Kidney (tissue), 11 donors: Measurements from ENCODE around the gene SRGAP2C. TPM values are rescaled to one million over a fixed set of nuclear protein-coding genes. Genes with fewer than 3 reads are reported as not detected.
"Not testable (repeated sequence)": the region's sequence is repeated elsewhere in the genome, so short reads cannot be mapped to it uniquely, and the experiment has no call there.

Experiments
- DNase-seq, 5 donors: peaks; one replicate each; pipeline ENCODE4 v3.0.0-alpha.2; 2013 to 2020
- FAIRE-seq: peaks from 2 replicates; lab custom pipeline; 2012; peaks lifted over from hg19 to GRCh38; lab: Jason Lieb, UNC
- H3K27ac ChIP-seq, 2 donors: one replicate each; pipeline ENCODE4 v1.7.0; 2013; ENCODE audit warnings: low read depth in 2 of 2, low read length in 2 of 2, inconsistent platforms in 1 of 2
- H3K27me3 ChIP-seq: one replicate; pipeline ENCODE4 v1.7.1; 2013; ENCODE audit warnings: low read length, inconsistent platforms; ENCODE audit not compliant: control insufficient read depth, insufficient read depth
- H3K36me3 ChIP-seq, 3 donors: one replicate each; pipeline versions ENCODE4 v1.7.0 to v1.7.1; 2013; ENCODE audit warnings: low read length in 3 of 3, control low read depth in 1 of 3, inconsistent platforms in 1 of 3; ENCODE audit not compliant: insufficient read depth in 3 of 3, control insufficient read depth in 2 of 3
- H3K4me1 ChIP-seq, 3 donors: one replicate each; pipeline versions ENCODE4 v1.7.0 to v1.7.1; 2013; ENCODE audit warnings: low read length in 3 of 3, inconsistent platforms in 1 of 3, low read depth in 1 of 3; ENCODE audit not compliant: control insufficient read depth in 2 of 3, insufficient read depth in 2 of 3
- H3K4me3 ChIP-seq, 3 donors: one replicate each; pipeline versions ENCODE4 v1.7.0 to v1.8.1; 2013; ENCODE audit warnings: low read length in 3 of 3, control low read depth in 1 of 3, inconsistent platforms in 1 of 3
- H3K9ac ChIP-seq, 3 donors: one replicate each; pipeline versions ENCODE4 v1.7.0 to v1.7.1; 2013; ENCODE audit warnings: low read length in 3 of 3, control low read depth in 1 of 3, inconsistent platforms in 1 of 3
- H3K9me3 ChIP-seq, 3 donors: one replicate each; pipeline versions ENCODE4 v1.7.0 to v1.7.1; 2013; ENCODE audit warnings: low read length in 3 of 3, control low read depth in 1 of 3, inconsistent platforms in 1 of 3; ENCODE audit not compliant: control insufficient read depth in 2 of 3, insufficient read depth in 1 of 3
- intact Hi-C: fragments of 100-400 bp; cut with DNase I; formaldehyde crosslinking; loops from one replicate; pipeline ENCODE4 v1.11.1; 2022
- polyA plus RNA-seq: library from polyadenylated mRNA; stranded (reverse); fragments of 350-450 nt; fragmentation: Illumina TruSeq; extraction: RNeasy Lipid Tissue Mini Kit (QIAGEN cat#74804); gene quantifications from one replicate; pipeline ENCODE4 v1.2.3, GENCODE V29; 2014; ENCODE audit warnings: low read depth, low replicate concordance; ENCODE audit not compliant: insufficient read depth
- total RNA-seq: library from RNA; stranded (reverse); fragmentation: NEBNext Ultra II Directional; extraction: Animal tissue kit (Norgen Biotek cat#: 25700); gene quantifications from one replicate; pipeline ENCODE4 v1.2.1, GENCODE V29; 2021
- donor health status: control.
- donor health status: control.
- donor health status: DM: yes; HTN: yes; CAD: no.
- donor health status: Normal renal cell carcinoma (clear cell type).

Gene SRGAP2C
- total and polyA plus RNA-seq, 2 donors from 2014 or later, result 6.6 to 29.1 TPM

DNA sequence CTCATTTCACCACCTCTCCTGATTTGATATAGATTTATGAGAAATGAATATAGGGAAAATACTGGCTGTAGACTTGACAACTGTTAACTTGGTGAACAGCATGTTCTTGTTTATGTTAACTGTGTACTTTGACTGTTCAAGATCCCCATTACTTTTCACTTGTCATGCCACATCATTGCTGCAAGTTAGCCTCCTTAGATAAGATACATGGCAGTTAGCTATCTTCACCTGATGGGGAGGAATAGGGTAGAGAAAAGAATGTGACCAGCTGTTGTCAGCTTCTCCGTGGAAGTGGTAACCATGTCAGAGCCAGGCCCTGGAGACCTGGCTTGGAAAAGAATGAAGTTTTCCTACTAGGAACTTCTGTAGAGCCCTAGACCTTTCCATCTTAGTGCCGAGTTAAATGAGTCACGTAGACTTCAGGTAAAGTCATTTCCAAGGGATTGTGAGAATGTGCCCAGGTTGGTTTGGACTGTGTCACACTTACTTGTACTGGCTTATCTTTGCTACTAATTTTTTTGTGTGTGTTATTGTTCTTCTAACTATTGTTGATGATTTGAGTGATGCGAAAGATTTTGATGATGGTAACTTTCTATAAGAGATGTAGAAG, 41.6 kb downstream of the SRGAP2C start:
- FAIRE-seq, DNase-seq, H3K27me3 ChIP-seq, H3K4me1 ChIP-seq, intact Hi-C loops, H3K9ac ChIP-seq, H3K4me3 ChIP-seq, H3K9me3 ChIP-seq, H3K36me3 ChIP-seq, H3K27ac ChIP-seq: not testable (repeated sequence)

DNA sequence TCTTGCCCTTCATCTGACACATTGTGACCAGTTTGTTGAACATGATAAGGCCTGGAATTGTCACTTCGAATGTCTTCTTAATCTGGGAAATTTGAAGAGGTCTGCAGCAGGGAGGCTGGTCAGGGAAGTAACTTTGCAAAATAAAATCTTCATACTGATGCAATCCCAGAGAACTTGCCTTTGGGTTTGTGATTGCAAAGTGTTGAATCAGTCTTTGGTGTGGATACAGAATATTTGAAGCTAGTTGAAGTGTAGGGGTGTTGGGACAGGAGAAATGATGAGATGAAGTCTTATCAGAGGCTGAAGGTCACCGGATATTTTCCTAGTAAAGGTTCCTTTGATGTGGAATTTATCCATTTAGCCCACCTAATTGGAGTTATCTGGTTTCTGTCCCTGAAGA, 42.1 kb downstream of the SRGAP2C start:
- H3K4me3 ChIP-seq, H3K27ac ChIP-seq, DNase-seq, H3K27me3 ChIP-seq, H3K9me3 ChIP-seq, H3K36me3 ChIP-seq, intact Hi-C loops, FAIRE-seq, H3K9ac ChIP-seq, H3K4me1 ChIP-seq: not testable (repeated sequence)

DNA sequence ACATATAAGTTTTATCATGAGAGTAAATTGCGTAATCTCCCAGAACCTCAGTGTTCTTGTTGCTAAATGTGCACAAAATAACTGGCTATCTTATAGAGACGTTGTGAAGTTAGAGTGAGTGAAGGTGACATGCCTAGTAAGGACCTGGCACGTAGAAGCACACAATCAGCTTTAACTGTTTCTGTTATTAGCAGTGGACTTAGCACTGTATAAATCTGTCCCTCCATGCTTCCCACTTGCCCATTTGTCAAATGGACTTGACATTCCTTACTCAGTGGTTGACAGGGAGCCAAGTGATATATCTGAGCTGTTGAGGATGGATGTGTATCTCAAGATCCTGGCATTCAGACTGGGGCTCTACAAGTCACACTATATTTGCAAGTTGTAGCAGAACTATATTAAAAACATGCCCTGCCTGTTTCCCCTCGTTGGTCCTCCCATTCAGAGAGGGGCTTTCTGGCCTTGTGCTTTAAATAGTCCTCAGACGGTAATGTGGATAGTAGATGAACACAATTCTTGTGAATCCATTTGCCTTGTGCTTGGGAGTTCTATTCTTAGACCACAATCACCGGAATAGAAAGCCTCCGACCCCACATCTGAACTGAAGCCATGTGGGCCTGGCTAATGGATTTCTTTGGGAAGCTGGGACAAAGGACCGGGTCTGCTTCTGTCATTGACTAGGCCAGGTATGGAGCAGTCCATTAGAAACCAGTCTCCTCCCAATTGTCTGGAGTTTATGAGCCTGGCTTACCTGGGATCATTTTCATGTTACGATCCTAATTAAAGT, 43.0 kb downstream of the SRGAP2C start:
- H3K27ac ChIP-seq, H3K4me1 ChIP-seq, H3K4me3 ChIP-seq, H3K9me3 ChIP-seq, H3K9ac ChIP-seq, H3K36me3 ChIP-seq, intact Hi-C loops, FAIRE-seq, H3K27me3 ChIP-seq, DNase-seq: not testable (repeated sequence)

DNA sequence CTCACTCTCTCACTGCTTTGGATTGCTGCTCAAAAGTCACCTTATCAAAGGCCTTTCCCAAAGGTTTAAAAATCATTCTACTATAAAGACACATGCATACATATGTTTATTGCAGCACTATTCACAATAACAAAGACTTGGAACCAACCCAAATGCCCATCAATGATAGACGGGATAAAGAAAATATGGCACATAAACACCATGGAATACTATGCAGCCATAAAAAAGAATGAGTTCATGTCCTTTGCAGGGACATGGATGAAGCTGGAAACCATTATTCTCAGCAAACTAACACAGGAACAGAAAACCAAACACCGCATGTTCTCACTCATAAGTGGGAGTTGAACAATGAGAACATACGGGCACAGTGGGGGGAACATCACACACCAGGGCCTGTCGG, 45.9 kb downstream of the SRGAP2C start:
- H3K36me3 ChIP-seq, H3K27me3 ChIP-seq, DNase-seq, H3K9me3 ChIP-seq, H3K4me1 ChIP-seq, intact Hi-C loops, H3K27ac ChIP-seq, FAIRE-seq, H3K4me3 ChIP-seq, H3K9ac ChIP-seq: not testable (repeated sequence)

DNA sequence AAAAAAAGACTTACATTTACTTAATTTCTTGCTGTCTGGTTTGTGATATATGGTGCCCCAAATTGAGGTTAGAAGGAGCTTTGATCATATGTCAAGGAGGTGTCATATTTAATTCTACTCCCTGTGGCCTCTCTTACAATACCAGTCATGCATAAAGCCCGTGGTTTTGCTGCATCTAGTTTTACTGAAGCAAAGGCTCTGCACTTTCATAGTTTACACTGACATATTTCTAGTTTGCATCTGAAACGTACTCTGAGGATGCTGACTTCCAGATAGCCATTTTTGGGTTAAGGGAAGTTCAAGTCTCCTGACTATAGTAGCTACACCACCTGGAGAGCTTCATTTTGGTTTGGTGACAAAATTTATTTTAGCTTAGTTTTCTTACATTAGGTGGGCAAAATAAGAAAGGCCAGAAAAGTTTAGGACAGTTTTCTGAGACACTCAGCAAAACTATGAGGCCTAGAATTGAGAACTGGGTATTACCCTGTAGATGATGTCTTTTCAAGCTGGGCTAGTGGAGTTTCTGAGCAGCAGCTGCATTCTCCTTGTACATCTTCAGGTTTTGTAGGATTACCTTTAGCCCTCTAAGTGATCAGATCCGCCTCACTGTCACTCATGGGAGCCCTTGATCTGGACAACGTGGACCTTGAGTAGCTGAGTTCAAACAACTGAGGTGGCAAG, 47.8 kb downstream of the SRGAP2C start:
- DNase-seq, H3K4me3 ChIP-seq, H3K36me3 ChIP-seq, H3K27me3 ChIP-seq, H3K9me3 ChIP-seq, H3K9ac ChIP-seq, H3K27ac ChIP-seq, H3K4me1 ChIP-seq, FAIRE-seq, intact Hi-C loops: not testable (repeated sequence)

DNA sequence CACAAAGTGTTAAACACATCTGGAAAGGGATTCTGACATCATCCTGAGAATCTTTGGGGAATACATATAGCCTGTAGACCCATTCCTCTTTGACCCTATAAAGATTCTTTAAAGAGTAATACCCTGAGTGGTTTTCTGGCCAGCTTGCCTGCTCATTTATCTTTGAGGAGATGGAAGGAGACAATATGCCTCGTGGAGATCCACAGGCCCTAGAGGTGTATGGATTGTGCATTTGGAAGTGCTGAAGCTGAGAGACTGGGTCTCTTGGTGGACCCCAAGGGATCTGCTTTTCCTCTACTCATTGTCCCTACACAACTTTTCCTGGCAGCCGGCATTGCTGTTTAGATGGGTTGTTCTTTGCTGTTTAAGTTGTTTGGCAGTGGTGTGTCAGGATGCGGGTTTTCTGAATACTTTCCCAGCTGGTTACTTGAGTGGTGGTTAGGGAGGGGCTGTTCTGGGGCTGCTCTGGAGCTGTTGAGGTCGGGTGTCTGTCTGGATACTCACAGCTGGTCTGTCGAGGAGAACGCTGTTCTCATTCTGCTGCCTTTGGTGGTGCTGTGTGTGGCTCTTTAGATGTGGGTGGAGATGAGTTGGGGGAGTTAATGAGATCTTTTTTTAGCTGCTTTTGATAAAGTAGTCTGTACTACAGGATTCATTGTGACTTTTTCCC, 49.5 kb downstream of the SRGAP2C start:
- H3K36me3 ChIP-seq, FAIRE-seq: not testable (repeated sequence)

DNA sequence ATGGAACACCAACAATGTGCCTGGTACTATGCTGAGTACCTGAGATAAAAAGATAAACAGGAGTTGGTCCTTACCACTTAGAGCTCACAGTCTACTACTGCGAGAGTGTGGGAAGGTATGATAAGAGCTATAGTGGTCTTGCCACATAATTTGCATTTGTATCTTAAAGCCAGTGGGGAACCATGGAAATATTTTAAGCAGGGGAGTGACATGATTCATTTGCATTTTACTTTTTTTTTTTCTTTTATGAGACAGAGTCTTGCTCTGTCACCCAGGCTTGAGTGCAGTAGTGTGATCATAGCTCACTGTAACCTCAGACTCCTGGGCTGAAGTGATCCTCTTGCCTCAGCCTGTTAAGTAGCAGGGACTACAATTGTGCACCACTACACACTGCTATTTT, 53.6 kb downstream of the SRGAP2C start:
- H3K9ac ChIP-seq, FAIRE-seq, DNase-seq, H3K4me1 ChIP-seq, H3K9me3 ChIP-seq, intact Hi-C loops, H3K27ac ChIP-seq, H3K4me3 ChIP-seq, H3K36me3 ChIP-seq, H3K27me3 ChIP-seq: not testable (repeated sequence)

More for the DNA sequence above, 49.5 kb downstream of the SRGAP2C start:
- H3K4me3 ChIP-seq, H3K9me3 ChIP-seq, DNase-seq, intact Hi-C loops, H3K27me3 ChIP-seq, H3K4me1 ChIP-seq, H3K27ac ChIP-seq, H3K9ac ChIP-seq: not testable (repeated sequence)
